ENCODE results near the gene ENO3.

GRCh38 chr17:4994081-4994595, 43.2 kb downstream of the ENO3 start:
- no peak for TF ChIP-seq EZH2phosphoT487 (IDR thresholded peaks at IDR 0.05; ENCODE audit: borderline replicate concordance)
- TF ChIP-seq CTCF (conservative IDR thresholded peaks at IDR 0.05; ENCODE audit: low read length), result no peak
